Liver (tissue), 9 donors: ENCODE data around the gene IGF1R. TPM values are rescaled to one million over a fixed set of nuclear protein-coding genes. Genes with fewer than 3 reads are reported as not detected.

Source experiments
- DNase-seq: peaks from one replicate; pipeline ENCODE4 v3.0.0-alpha.2; 2017; ENCODE audit warnings: low spot score
- H3K27ac ChIP-seq, 2 donors: one replicate each; pipeline ENCODE4 v1.7.0; 2013; ENCODE audit warnings: inconsistent platforms in 2 of 2, low read length in 2 of 2, control low read depth in 1 of 2, low read depth in 1 of 2, mild to moderate bottlenecking in 1 of 2
- H3K27me3 ChIP-seq, 4 donors: one replicate each; pipeline versions ENCODE4 v1.6.1 to v1.7.0; 2013; ENCODE audit warnings: low read length in 3 of 4, inconsistent platforms in 1 of 4, mild to moderate bottlenecking in 1 of 4, moderate library complexity in 1 of 4; ENCODE audit not compliant: control insufficient read depth in 4 of 4, insufficient read depth in 4 of 4
- H3K36me3 ChIP-seq, 4 donors: one replicate each; pipeline versions ENCODE4 v1.6.1 to v1.7.0; 2013; ENCODE audit warnings: low read length in 3 of 4, mild to moderate bottlenecking in 3 of 4, low read depth in 1 of 4, moderate library complexity in 1 of 4; ENCODE audit not compliant: control insufficient read depth in 4 of 4, insufficient read depth in 3 of 4
- H3K4me1 ChIP-seq, 4 donors: one replicate each; pipeline versions ENCODE4 v1.6.1 to v1.7.0; 2013; ENCODE audit warnings: low read length in 3 of 4, mild to moderate bottlenecking in 3 of 4, moderate library complexity in 1 of 4; ENCODE audit not compliant: control insufficient read depth in 4 of 4, insufficient read depth in 4 of 4
- H3K4me3 ChIP-seq, 3 donors: one replicate each; pipeline versions ENCODE4 v1.6.1 to v1.7.0; 2013; ENCODE audit warnings: low read length in 3 of 3, control low read depth in 1 of 3, low read depth in 1 of 3, mild to moderate bottlenecking in 1 of 3
- H3K9ac ChIP-seq, 2 donors: one replicate each; pipeline ENCODE4 v1.7.0; 2013; ENCODE audit warnings: low read length in 2 of 2, mild to moderate bottlenecking in 2 of 2, moderate library complexity in 2 of 2, control low read depth in 1 of 2, low read depth in 1 of 2
- H3K9me3 ChIP-seq, 4 donors: one replicate each; pipeline versions ENCODE4 v1.6.1 to v1.7.0; 2013; ENCODE audit warnings: low read length in 3 of 4; ENCODE audit not compliant: control insufficient read depth in 4 of 4
- EGR1 ChIP-seq, 2 donors: IDR thresholded peaks; 2 replicates each; pipeline ENCODE4 v1.6.1; 2016 to 2018; ENCODE audit warnings: antibody characterized with exemption in 2 of 2, low read depth in 2 of 2
- FOXA1 ChIP-seq: IDR thresholded peaks from 2 replicates; pipeline ENCODE4 v1.6.1; 2016; ENCODE audit warnings: antibody characterized with exemption
- FOXA2 ChIP-seq: IDR thresholded peaks from 2 replicates; pipeline ENCODE4 v1.6.1; 2016; ENCODE audit warnings: antibody characterized with exemption
- GABPA ChIP-seq, 2 donors: IDR thresholded peaks in 1 of 2; conservative IDR thresholded peaks in 1 of 2; 2 replicates each; pipeline ENCODE4 v1.6.1; 2016; ENCODE audit warnings: antibody characterized with exemption in 2 of 2, mild to moderate bottlenecking in 1 of 2, moderate library complexity in 1 of 2
- HNF4A ChIP-seq, 2 donors: conservative IDR thresholded peaks; 2 replicates each; pipeline ENCODE4 v1.6.1; 2016; ENCODE audit warnings: antibody characterized with exemption in 2 of 2, mild to moderate bottlenecking in 2 of 2
- HNF4G ChIP-seq: IDR thresholded peaks from 2 replicates; pipeline ENCODE4 v1.6.1; 2016; ENCODE audit warnings: antibody characterized with exemption
- JUND ChIP-seq, 2 donors: IDR thresholded peaks; 2 replicates each; pipeline ENCODE4 v1.6.1; 2016; ENCODE audit warnings: antibody characterized with exemption in 2 of 2
- NR2F2 ChIP-seq: IDR thresholded peaks from 2 replicates; pipeline ENCODE4 v1.6.1; 2016; ENCODE audit warnings: antibody characterized with exemption
- RAD21 ChIP-seq, 2 donors: IDR thresholded peaks; 2 replicates each; pipeline ENCODE4 v1.6.1; 2016; ENCODE audit warnings: antibody characterized with exemption in 2 of 2, mild to moderate bottlenecking in 2 of 2
- RXRA ChIP-seq, 2 donors: IDR thresholded peaks; 2 replicates each; pipeline ENCODE4 v1.6.1; 2017 to 2018; ENCODE audit warnings: antibody characterized with exemption in 2 of 2, mild to moderate bottlenecking in 1 of 2
- SP1 ChIP-seq: IDR thresholded peaks from 2 replicates; pipeline ENCODE4 v1.6.1; 2018; ENCODE audit warnings: antibody characterized with exemption, mild to moderate bottlenecking
- TAF1 ChIP-seq: conservative IDR thresholded peaks from 2 replicates; pipeline ENCODE4 v1.6.1; 2016; ENCODE audit warnings: antibody characterized with exemption, mild to moderate bottlenecking
- YY1 ChIP-seq: IDR thresholded peaks from 2 replicates; pipeline ENCODE4 v1.6.1; 2016; ENCODE audit warnings: antibody characterized with exemption, mild to moderate bottlenecking
- polyA plus RNA-seq, 2 donors: library from polyadenylated mRNA; stranded (reverse) in 1 of 2; unstranded in 1 of 2; fragments of 200-250 nt in 1 of 2; fragments of >200 nt in 1 of 2; fragmentation: Nextera tagmentation in 1 of 2; extraction: Ambion mirVana in 1 of 2; gene quantifications; one replicate each; pipeline versions ENCODE4 v1.2.1 to v1.2.3, GENCODE V29; 2013 to 2015
- total RNA-seq, 2 donors: library from RNA; depleted of rRNA; stranded (reverse); fragments of >200 nt; gene quantifications; one replicate each; pipeline ENCODE4 v1.2.3, GENCODE V29; 2014
- TF ChIP-seq, protein P1 (sequence below): fragments of 150-350 bp; IDR thresholded peaks from 2 replicates; pipeline ENCODE4 v1.5.1; 2017; ENCODE audit warnings: improper control_type of control experiment, low read depth, low read length; ENCODE audit not compliant: missing input control
- TF ChIP-seq, protein P2 (sequence below): IDR thresholded peaks from 2 replicates; pipeline ENCODE4 v1.6.1; 2016; ENCODE audit warnings: antibody characterized with exemption, mild to moderate bottlenecking
- TF ChIP-seq, protein P3 (sequence below): IDR thresholded peaks from 2 replicates; pipeline ENCODE4 v1.6.1; 2016; ENCODE audit warnings: antibody characterized with exemption
- TF ChIP-seq, protein P4 (sequence below): IDR thresholded peaks from 2 replicates; pipeline ENCODE4 v1.6.1; 2016; ENCODE audit warnings: antibody characterized with exemption
- TF ChIP-seq, protein P5 (sequence below): IDR thresholded peaks from 2 replicates; pipeline ENCODE4 v1.6.1; 2016; ENCODE audit warnings: antibody characterized with exemption
- donor health status: healthy.
- donor health status: healthy.
- donor health status: healthy.
- donor health status: healthy.
- donor health status: healthy.

IGF1R gene
- total and polyA plus RNA-seq, 4 donors = 0.69 to 10.3 (median 3.2) TPM

DNA sequence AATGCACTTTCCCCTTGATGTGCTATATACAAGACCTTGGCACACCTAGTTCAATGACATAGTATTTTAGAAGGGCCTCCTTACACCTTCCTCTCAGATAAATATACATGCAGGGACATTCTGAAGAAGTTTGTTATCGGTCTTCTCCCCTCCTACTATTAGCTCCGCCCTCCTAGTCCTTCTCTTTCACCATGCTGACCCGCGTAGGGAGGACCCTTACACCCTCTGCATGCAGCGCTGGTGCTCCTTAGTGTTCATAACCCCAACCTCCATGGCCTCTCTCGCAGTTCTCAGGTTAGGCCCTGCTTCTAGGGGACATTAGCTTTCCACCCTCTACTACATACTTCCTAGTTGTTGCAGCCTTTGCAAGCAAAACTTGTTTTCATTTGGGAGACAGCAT, 212.8 kb downstream of the IGF1R start (continued):
- TF ChIP-seq TAF1 (no peak), NR2F2 (no peak), GABPA (IDR thresholded peaks at IDR 0.05 in 1 of 2, conservative IDR thresholded peaks at IDR 0.05 in 1 of 2) (no peak), EGR1 (IDR thresholded peaks at IDR 0.05; ENCODE audit: low read depth in 2 of 2) (no peak)
- TF ChIP-seq, protein P1, sequence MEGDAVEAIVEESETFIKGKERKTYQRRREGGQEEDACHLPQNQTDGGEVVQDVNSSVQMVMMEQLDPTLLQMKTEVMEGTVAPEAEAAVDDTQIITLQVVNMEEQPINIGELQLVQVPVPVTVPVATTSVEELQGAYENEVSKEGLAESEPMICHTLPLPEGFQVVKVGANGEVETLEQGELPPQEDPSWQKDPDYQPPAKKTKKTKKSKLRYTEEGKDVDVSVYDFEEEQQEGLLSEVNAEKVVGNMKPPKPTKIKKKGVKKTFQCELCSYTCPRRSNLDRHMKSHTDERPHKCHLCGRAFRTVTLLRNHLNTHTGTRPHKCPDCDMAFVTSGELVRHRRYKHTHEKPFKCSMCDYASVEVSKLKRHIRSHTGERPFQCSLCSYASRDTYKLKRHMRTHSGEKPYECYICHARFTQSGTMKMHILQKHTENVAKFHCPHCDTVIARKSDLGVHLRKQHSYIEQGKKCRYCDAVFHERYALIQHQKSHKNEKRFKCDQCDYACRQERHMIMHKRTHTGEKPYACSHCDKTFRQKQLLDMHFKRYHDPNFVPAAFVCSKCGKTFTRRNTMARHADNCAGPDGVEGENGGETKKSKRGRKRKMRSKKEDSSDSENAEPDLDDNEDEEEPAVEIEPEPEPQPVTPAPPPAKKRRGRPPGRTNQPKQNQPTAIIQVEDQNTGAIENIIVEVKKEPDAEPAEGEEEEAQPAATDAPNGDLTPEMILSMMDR = no peak

DNA sequence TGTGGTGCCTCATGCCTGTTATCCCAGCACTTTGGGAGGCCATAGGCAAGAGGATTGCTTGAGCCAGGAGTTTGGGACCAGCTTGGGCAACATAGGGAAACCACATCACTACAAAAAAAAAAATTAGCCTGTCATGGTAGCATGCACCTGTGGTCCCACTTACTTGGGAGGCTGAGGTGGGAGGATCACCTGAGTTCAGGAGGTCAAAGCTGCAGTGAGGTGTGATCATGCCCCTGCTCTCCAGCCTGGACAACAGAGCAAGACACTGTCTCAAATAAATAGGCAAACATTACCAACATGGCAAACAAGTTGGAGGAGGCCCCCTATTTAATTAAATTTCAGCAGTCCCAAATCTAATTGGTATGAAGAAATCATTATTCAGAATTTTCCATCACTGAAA, 215.6 kb downstream of the IGF1R start:
- no peak overlapping the region for H3K9ac ChIP-seq
- no peak for DNase-seq
- no peaks in the 10 kb centered on the region for H3K36me3 ChIP-seq
- H3K9me3 ChIP-seq = no peaks in the 10 kb centered on the region
- H3K27me3 ChIP-seq = peaks cover 0 to 9% (median 0%) of the 10 kb centered on the region in 4 donors
- TF ChIP-seq, protein P2, sequence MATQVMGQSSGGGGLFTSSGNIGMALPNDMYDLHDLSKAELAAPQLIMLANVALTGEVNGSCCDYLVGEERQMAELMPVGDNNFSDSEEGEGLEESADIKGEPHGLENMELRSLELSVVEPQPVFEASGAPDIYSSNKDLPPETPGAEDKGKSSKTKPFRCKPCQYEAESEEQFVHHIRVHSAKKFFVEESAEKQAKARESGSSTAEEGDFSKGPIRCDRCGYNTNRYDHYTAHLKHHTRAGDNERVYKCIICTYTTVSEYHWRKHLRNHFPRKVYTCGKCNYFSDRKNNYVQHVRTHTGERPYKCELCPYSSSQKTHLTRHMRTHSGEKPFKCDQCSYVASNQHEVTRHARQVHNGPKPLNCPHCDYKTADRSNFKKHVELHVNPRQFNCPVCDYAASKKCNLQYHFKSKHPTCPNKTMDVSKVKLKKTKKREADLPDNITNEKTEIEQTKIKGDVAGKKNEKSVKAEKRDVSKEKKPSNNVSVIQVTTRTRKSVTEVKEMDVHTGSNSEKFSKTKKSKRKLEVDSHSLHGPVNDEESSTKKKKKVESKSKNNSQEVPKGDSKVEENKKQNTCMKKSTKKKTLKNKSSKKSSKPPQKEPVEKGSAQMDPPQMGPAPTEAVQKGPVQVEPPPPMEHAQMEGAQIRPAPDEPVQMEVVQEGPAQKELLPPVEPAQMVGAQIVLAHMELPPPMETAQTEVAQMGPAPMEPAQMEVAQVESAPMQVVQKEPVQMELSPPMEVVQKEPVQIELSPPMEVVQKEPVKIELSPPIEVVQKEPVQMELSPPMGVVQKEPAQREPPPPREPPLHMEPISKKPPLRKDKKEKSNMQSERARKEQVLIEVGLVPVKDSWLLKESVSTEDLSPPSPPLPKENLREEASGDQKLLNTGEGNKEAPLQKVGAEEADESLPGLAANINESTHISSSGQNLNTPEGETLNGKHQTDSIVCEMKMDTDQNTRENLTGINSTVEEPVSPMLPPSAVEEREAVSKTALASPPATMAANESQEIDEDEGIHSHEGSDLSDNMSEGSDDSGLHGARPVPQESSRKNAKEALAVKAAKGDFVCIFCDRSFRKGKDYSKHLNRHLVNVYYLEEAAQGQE = no peak
- no peak for TF ChIP-seq NR2F2
- TF ChIP-seq, protein P1 = no peak
- no peak for TF ChIP-seq SP1
- no peak for TF ChIP-seq TAF1
- TF ChIP-seq HNF4G = no peak
- TF ChIP-seq RXRA (IDR thresholded peaks at IDR 0.05) = no peak
- no peak for TF ChIP-seq FOXA2
- TF ChIP-seq RAD21 (IDR thresholded peaks at IDR 0.05) = no peak
- TF ChIP-seq, protein P3, sequence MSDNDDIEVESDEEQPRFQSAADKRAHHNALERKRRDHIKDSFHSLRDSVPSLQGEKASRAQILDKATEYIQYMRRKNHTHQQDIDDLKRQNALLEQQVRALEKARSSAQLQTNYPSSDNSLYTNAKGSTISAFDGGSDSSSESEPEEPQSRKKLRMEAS = no peak
- TF ChIP-seq FOXA1 = no peak
- TF ChIP-seq YY1 = no peak
- TF ChIP-seq, protein P4, sequence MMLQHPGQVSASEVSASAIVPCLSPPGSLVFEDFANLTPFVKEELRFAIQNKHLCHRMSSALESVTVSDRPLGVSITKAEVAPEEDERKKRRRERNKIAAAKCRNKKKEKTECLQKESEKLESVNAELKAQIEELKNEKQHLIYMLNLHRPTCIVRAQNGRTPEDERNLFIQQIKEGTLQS = no peak
- TF ChIP-seq JUND (IDR thresholded peaks at IDR 0.05) = no peak
- TF ChIP-seq, protein P5, sequence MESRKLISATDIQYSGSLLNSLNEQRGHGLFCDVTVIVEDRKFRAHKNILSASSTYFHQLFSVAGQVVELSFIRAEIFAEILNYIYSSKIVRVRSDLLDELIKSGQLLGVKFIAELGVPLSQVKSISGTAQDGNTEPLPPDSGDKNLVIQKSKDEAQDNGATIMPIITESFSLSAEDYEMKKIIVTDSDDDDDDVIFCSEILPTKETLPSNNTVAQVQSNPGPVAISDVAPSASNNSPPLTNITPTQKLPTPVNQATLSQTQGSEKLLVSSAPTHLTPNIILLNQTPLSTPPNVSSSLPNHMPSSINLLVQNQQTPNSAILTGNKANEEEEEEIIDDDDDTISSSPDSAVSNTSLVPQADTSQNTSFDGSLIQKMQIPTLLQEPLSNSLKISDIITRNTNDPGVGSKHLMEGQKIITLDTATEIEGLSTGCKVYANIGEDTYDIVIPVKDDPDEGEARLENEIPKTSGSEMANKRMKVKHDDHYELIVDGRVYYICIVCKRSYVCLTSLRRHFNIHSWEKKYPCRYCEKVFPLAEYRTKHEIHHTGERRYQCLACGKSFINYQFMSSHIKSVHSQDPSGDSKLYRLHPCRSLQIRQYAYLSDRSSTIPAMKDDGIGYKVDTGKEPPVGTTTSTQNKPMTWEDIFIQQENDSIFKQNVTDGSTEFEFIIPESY = no peak
- TF ChIP-seq GABPA (IDR thresholded peaks at IDR 0.05 in 1 of 2, conservative IDR thresholded peaks at IDR 0.05 in 1 of 2) = no peak
- no peak for TF ChIP-seq HNF4A (conservative IDR thresholded peaks at IDR 0.05)
- peaks cover 0 to 4% (median 2%) of the 10 kb centered on the region in 4 donors for H3K4me1 ChIP-seq
- H3K4me3 ChIP-seq = no peak overlapping the region
- no peak overlapping the region for H3K27ac ChIP-seq
